ENCODE data around the gene PLXDC1.
"Not testable (repeated sequence)": the region's sequence is repeated elsewhere in the genome, so short reads cannot be mapped to it uniquely, and the experiment has no call there.

DNA sequence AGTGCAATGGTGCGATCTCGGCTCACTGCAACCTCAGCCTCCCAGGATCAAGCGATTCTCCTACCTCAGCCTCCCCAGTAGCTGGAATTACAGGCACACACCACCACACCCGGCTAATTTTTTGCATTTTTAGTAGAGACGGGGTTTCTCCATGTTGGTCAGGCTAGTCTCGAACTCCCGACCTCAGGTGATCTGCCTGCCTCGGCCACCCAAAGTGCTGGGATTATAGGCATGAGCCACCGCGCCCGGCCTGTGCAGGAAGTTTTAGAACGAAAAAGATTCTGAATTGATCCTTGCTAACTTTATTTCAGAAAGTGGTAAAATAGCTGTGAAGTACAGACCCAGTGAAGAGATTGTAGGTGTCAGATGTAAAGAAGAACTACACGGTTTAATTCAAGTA is 125.1 kb downstream of the PLXDC1 start:
- TF ChIP-seq, protein P1, sequence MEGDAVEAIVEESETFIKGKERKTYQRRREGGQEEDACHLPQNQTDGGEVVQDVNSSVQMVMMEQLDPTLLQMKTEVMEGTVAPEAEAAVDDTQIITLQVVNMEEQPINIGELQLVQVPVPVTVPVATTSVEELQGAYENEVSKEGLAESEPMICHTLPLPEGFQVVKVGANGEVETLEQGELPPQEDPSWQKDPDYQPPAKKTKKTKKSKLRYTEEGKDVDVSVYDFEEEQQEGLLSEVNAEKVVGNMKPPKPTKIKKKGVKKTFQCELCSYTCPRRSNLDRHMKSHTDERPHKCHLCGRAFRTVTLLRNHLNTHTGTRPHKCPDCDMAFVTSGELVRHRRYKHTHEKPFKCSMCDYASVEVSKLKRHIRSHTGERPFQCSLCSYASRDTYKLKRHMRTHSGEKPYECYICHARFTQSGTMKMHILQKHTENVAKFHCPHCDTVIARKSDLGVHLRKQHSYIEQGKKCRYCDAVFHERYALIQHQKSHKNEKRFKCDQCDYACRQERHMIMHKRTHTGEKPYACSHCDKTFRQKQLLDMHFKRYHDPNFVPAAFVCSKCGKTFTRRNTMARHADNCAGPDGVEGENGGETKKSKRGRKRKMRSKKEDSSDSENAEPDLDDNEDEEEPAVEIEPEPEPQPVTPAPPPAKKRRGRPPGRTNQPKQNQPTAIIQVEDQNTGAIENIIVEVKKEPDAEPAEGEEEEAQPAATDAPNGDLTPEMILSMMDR (IDR thresholded peaks at IDR 0.05; ENCODE audit: insufficient read depth, low read length): not testable (repeated sequence)
- TF ChIP-seq, protein P2, sequence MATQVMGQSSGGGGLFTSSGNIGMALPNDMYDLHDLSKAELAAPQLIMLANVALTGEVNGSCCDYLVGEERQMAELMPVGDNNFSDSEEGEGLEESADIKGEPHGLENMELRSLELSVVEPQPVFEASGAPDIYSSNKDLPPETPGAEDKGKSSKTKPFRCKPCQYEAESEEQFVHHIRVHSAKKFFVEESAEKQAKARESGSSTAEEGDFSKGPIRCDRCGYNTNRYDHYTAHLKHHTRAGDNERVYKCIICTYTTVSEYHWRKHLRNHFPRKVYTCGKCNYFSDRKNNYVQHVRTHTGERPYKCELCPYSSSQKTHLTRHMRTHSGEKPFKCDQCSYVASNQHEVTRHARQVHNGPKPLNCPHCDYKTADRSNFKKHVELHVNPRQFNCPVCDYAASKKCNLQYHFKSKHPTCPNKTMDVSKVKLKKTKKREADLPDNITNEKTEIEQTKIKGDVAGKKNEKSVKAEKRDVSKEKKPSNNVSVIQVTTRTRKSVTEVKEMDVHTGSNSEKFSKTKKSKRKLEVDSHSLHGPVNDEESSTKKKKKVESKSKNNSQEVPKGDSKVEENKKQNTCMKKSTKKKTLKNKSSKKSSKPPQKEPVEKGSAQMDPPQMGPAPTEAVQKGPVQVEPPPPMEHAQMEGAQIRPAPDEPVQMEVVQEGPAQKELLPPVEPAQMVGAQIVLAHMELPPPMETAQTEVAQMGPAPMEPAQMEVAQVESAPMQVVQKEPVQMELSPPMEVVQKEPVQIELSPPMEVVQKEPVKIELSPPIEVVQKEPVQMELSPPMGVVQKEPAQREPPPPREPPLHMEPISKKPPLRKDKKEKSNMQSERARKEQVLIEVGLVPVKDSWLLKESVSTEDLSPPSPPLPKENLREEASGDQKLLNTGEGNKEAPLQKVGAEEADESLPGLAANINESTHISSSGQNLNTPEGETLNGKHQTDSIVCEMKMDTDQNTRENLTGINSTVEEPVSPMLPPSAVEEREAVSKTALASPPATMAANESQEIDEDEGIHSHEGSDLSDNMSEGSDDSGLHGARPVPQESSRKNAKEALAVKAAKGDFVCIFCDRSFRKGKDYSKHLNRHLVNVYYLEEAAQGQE (IDR thresholded peaks at IDR 0.05; ENCODE audit: insufficient replicate concordance, low read depth): not testable (repeated sequence)
